ENCODE results near the gene SOX18. TPM values are rescaled to one million over a fixed set of nuclear protein-coding genes. Genes with fewer than 3 reads are reported as not detected.

SOX18 gene
- total RNA-seq, 1 experiment from 2014 or later: 0.16 TPM

- TF ChIP-seq CTCF (IDR thresholded peaks at IDR 0.05; ENCODE audit: unreplicated experiment): no peak
- peaks cover 27% of the 10 kb centered on the region for H3K4me1 Mint-ChIP-seq (ENCODE audit: insufficient read depth, unreplicated experiment)
- H3K27ac Mint-ChIP-seq (ENCODE audit: low read depth, unreplicated experiment): peak overlapping the region; percentile 27
- ChIA-PET CTCF (interaction anchor here (1.6 to 10.8 kb wide), 5 partner anchors 15 to 79 kb away, joined by 6 to 284 read pairs (median 37); partner anchors contain the start of genes OPRL1, RGS19 and TCEA2), POLR2A (interaction anchor here (0.6 to 3.8 kb wide), 10 partner anchors 10 to 1691 kb away, joined by 3 to 26 read pairs (median 3); partner anchors contain the start of genes PRPF6, SAMD10, TCEA2 and UCKL1)
- H3K36me3 Mint-ChIP-seq (ENCODE audit: insufficient read depth, unreplicated experiment): peaks cover 7% of the 10 kb centered on the region
- no TSS peak for BruUV-seq (replicated peaks)
- DNase-seq (ENCODE audit: unreplicated experiment): no peak
- intact Hi-C loops (cut with micrococcal nuclease): no loop called here
- H3K9me3 Mint-ChIP-seq (ENCODE audit: unreplicated experiment): no peaks in the 10 kb centered on the region
- H3K27me3 Mint-ChIP-seq (ENCODE audit: insufficient read depth, unreplicated experiment): no peaks in the 10 kb centered on the region
- no peak overlapping the region for H3K4me3 Mint-ChIP-seq (ENCODE audit: unreplicated experiment)
These were observed 8.2 kb downstream of the SOX18 start for GRCh38 chr20:64041040-64041780.

- H3K4me1 Mint-ChIP-seq (ENCODE audit: insufficient read depth, unreplicated experiment): peaks cover 20% of the 10 kb centered on the region
- H3K27ac Mint-ChIP-seq (ENCODE audit: low read depth, unreplicated experiment): peak overlapping the region; percentile 35
- H3K4me3 Mint-ChIP-seq (ENCODE audit: unreplicated experiment): peak overlapping the region; percentile 14
- CTCF ChIA-PET: interaction anchor here (0.6 to 10.8 kb wide), 16 partner anchors 10 to 501 kb away, joined by 3 to 284 read pairs (median 8); partner anchors contain the start of genes OPRL1, RGS19 and TCEA2
- POLR2A ChIA-PET: interaction anchor here (0.5 to 3.8 kb wide), 11 partner anchors 9 to 1690 kb away, joined by 3 to 26 read pairs (median 3); partner anchors contain the start of genes LKAAEAR1, PRPF6, SAMD10 and TCEA2
- peaks cover 11% of the 10 kb centered on the region for H3K36me3 Mint-ChIP-seq (ENCODE audit: insufficient read depth, unreplicated experiment)
- no peaks in the 10 kb centered on the region for H3K27me3 Mint-ChIP-seq (ENCODE audit: insufficient read depth, unreplicated experiment)
- no peak for DNase-seq (ENCODE audit: unreplicated experiment)
- no TSS peak for BruUV-seq (replicated peaks)
- H3K9me3 Mint-ChIP-seq (ENCODE audit: unreplicated experiment): no peaks in the 10 kb centered on the region
- intact Hi-C loops (cut with micrococcal nuclease): no loop called here
- no peak for TF ChIP-seq CTCF (IDR thresholded peaks at IDR 0.05; ENCODE audit: unreplicated experiment)
These were observed 9.0 kb downstream of the SOX18 start for GRCh38 chr20:64040231-64041039.

GRCh38 chr20:64039293-64040160 is 9.9 kb downstream of the SOX18 start:
- CTCF ChIA-PET: interaction anchor here (0.5 to 10.8 kb wide), 37 partner anchors 8 to 500 kb away, joined by 3 to 284 read pairs (median 5); partner anchors contain the start of genes LKAAEAR1, OPRL1, RGS19 and TCEA2
- H3K27ac Mint-ChIP-seq (ENCODE audit: low read depth, unreplicated experiment): peak overlapping the region; percentile 35
- intact Hi-C loops (cut with micrococcal nuclease): loop anchor here (1.0 to 2.0 kb wide), 3 partner anchors 18 to 81 kb away; partner anchors contain the start of gene PRPF6
- peaks cover 11% of the 10 kb centered on the region for H3K4me1 Mint-ChIP-seq (ENCODE audit: insufficient read depth, unreplicated experiment)
- no peaks in the 10 kb centered on the region for H3K9me3 Mint-ChIP-seq (ENCODE audit: unreplicated experiment)
- H3K4me3 Mint-ChIP-seq (ENCODE audit: unreplicated experiment): peak overlapping the region; percentile 65
- POLR2A ChIA-PET: interaction anchor here (0.6 to 3.8 kb wide), 17 partner anchors 9 to 291 kb away, joined by 3 to 26 read pairs (median 5); partner anchors contain the start of genes LKAAEAR1, PRPF6, SAMD10 and SOX18
- H3K27me3 Mint-ChIP-seq (ENCODE audit: insufficient read depth, unreplicated experiment): no peaks in the 10 kb centered on the region
- BruUV-seq (replicated peaks): no TSS peak
- TF ChIP-seq CTCF (IDR thresholded peaks at IDR 0.05; ENCODE audit: unreplicated experiment): no peak
- H3K36me3 Mint-ChIP-seq (ENCODE audit: insufficient read depth, unreplicated experiment): peaks cover 18% of the 10 kb centered on the region
- DNase-seq (ENCODE audit: unreplicated experiment): no peak

Measured in MCF 10A (cell line).